ENCODE measurements around the gene HSPA12B. TPM values are rescaled to one million over a fixed set of nuclear protein-coding genes. Genes with fewer than 3 reads are reported as not detected.

HSPA12B gene
- total RNA-seq, 3 donors from 2014 or later = 0.08 TPM; not detected in 2

DNA sequence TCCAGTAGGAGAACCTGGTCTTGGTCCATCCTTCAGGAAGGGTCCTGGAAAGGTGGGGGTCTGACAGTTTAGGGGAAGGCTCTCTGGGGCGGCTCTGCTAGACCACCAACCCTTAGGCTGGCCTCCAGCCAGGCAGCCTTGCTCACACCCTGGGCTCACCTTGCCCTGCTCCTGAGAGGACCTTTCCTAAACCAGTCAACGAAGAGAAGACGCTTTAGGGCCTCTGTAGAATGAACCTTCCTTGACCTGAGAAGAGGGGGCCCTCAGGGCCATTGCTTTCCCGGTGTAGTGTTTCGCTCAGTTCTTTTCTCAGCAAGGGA is 64.7 kb downstream of the HSPA12B start:
- DNase-seq = no peak
- Mint-ChIP-seq H3K4me3 (peak overlapping the region; percentile 90), H3K4me1 (ENCODE audit: low read depth) (peaks cover 62% of the 10 kb centered on the region), H3K27me3 (ENCODE audit: low read depth) (no peaks in the 10 kb centered on the region), H3K9me3 (no peaks in the 10 kb centered on the region), H3K36me3 (ENCODE audit: insufficient read depth) (peaks cover 8% of the 10 kb centered on the region)
- no peak for ATAC-seq

DNA sequence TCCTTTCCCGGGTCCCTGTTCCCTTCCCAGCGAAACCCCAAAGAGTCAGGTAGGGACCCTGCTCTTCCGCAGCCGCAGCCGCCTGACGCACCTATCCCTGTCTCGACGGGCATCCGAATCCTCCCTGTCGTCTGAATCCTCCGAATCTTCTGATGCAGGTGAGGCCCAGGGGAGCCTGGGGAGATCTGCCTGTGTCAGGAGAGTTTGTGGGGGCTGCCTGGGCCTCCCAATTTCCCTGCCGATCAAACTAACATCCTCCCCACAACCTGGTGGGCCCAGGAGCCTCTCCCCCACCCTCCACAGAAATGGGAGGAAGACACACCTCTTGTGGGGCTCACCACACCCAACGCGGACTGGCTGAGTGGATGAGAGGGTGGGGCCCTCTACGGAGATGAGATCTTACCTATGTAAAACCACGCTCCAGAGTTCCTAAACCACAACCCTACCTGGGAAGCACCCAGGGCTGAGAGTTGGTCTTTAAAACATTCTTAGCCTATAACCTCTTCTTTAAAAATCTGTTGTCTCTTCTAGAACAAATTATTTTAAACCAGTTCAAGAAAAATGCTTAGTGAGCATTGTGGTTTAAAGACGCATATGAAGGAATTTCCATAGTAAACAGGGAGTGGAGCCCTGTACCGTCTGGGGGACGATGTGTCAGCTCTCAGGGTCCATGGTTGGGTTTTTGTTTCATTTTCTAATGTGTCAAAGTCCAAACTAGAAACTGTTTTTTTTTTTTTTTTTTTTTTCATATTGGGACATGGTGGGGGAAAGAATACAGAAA is 65.3 kb downstream of the HSPA12B start:
- ATAC-seq (peak; percentile 22 to 27), DNase-seq (no peak)
- H3K27me3 Mint-ChIP-seq (ENCODE audit: low read depth) = no peaks in the 10 kb centered on the region
- peaks cover 13% of the 10 kb centered on the region for H3K36me3 Mint-ChIP-seq (ENCODE audit: insufficient read depth)
- H3K4me1 Mint-ChIP-seq (ENCODE audit: low read depth) = peaks cover 67% of the 10 kb centered on the region
- H3K9me3 Mint-ChIP-seq = no peaks in the 10 kb centered on the region
- H3K4me3 Mint-ChIP-seq = peak overlapping the region; percentile 90

DNA sequence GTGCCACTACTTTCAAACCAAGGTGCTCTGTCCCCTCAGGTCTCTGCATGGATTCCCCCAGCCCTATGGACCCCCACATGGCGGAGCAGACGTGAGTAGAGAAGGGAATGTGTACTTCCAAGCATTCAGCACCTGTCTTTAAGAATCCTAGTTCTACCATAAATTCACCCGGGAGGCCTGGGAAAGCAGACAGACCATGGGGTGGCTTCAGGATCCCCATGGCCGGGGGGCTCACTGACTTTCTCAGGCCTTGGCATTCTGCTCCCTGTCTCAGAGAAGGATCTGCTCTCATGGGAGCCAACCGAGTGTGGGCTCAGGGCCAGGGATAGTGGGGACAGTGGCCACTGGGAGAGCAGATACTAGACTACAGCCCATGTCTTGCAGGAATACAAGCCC is 65.9 kb downstream of the HSPA12B start:
- Mint-ChIP-seq H3K9me3 (no peaks in the 10 kb centered on the region), H3K27me3 (ENCODE audit: low read depth) (no peaks in the 10 kb centered on the region), H3K36me3 (ENCODE audit: insufficient read depth) (peaks cover 19% of the 10 kb centered on the region), H3K4me1 (ENCODE audit: low read depth) (peaks cover 69% of the 10 kb centered on the region), H3K4me3 (peak overlapping the region; percentile 90)
- DNase-seq (no peak), ATAC-seq (no peak)

DNA sequence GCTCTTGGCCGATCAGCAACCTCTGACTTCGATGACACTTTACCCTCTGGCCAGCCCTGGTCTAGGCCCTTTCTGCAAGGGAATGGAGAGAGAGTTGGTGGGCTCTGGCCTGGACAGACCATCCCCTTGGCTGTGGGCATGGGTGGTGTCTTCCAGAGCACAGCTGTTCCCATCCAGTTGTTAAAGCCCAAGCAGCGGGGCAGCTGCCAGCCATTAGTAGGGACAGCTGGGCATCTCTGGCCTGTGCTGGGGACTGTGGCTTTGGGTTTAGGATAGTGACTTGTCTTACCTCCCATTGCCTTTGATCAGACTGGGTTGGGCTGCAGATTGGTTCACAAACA is 66.4 kb downstream of the HSPA12B start:
- Mint-ChIP-seq H3K27me3 (ENCODE audit: low read depth) (no peaks in the 10 kb centered on the region), H3K9me3 (no peaks in the 10 kb centered on the region), H3K4me3 (peak overlapping the region; percentile 90), H3K36me3 (ENCODE audit: insufficient read depth) (peaks cover 24% of the 10 kb centered on the region), H3K4me1 (ENCODE audit: low read depth) (peaks cover 74% of the 10 kb centered on the region)
- ATAC-seq = no peak
- DNase-seq = no peak

DNA sequence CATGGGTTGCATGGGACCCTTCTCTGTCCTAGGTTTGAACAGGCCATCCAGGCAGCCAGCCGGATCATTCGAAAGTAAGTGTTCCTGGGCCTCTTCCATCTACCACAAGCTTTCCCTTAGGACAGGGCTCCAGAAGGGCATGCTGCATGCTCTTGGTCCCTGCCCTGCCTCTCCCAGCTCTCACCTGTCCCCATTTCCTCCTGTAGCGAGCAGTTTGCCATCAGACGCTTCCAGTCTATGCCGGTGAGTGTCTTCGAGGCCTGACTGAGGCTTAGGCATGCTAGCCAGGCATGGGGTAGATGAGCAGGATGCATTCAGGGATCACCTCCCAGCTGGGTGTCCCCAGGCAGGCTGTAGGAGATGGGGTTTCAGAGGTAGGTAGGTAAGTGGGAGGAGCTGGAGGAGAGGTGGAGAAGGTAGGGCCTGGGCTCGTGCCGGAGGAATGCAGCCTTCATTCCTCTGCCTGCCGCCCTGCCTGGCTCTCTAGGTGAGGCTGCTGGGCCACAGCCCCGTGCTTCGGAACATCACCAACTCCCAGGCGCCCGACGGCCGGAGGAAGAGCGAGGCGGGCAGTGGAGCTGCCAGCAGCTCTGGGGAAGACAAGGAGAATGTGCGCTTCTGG is 67.9 kb downstream of the HSPA12B start:
- Mint-ChIP-seq H3K4me1 (ENCODE audit: low read depth) (peaks cover 79% of the 10 kb centered on the region), H3K4me3 (no peak overlapping the region), H3K36me3 (ENCODE audit: insufficient read depth) (peaks cover 35% of the 10 kb centered on the region), H3K27me3 (ENCODE audit: low read depth) (no peaks in the 10 kb centered on the region), H3K9me3 (no peaks in the 10 kb centered on the region)
- no peak for DNase-seq
- no peak for ATAC-seq

DNA sequence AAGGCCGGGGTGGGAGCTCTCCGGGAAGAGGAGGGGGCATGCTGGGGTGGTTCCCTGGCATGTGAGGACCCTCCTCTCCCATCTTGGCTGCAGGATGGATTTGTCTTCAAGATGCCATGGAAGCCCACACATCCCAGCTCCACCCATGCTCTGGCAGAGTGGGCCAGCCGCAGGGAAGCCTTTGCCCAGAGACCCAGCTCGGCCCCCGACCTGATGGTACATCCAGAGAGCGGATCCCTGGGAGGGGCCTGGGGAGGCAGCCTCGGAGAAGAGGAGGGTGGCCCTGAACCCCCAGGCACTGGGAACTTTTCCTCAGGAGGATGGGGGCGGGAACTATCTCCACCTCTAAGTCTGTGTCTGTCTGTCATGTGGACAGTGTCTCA is 68.4 kb downstream of the HSPA12B start:
- Mint-ChIP-seq H3K9me3 (no peaks in the 10 kb centered on the region), H3K4me1 (ENCODE audit: low read depth) (peaks cover 78% of the 10 kb centered on the region), H3K4me3 (no peak overlapping the region), H3K36me3 (ENCODE audit: insufficient read depth) (peaks cover 40% of the 10 kb centered on the region), H3K27me3 (ENCODE audit: low read depth) (no peaks in the 10 kb centered on the region)
- ATAC-seq (no peak), DNase-seq (no peak)

DNA sequence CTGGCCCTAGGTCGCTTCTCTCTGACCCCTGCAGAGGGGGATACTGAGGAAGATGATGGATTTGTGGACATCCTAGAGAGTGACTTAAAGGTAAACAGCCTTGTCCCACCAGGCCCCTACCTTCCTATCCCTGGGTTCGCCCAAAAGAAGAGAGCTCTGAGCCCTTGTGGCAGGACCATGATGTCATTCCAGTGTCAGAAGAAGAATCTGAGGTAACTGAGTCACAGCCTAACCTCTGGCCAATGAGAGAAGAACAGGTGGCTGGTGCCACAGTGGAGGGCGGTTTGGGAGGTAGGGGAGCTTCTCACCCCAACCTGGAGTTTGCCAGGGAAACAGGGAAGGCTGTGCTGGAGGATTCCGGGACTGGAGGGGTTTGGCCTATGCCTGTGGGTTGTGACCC is 68.8 kb downstream of the HSPA12B start:
- DNase-seq (no peak), ATAC-seq (no peak)
- Mint-ChIP-seq H3K4me1 (ENCODE audit: low read depth) (peaks cover 81% of the 10 kb centered on the region), H3K27me3 (ENCODE audit: low read depth) (no peaks in the 10 kb centered on the region), H3K4me3 (no peak overlapping the region), H3K36me3 (ENCODE audit: insufficient read depth) (peaks cover 42% of the 10 kb centered on the region), H3K9me3 (no peaks in the 10 kb centered on the region)

DNA sequence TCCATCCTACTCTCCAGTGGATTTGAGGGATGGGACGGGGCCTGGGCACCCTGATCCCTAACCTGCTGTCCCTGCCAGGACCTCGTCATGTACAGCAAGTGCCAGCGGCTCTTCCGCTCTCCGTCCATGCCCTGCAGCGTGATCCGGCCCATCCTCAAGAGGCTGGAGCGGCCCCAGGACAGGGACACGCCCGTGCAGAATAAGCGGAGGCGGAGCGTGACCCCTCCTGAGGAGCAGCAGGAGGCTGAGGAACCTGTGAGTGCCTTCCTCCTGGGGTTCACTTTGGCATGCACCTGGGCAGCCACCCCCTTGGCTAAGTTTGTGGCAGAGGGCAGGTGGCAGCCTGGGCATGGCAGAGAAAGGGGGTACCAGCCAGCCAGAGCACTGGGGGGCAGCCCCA is 69.4 kb downstream of the HSPA12B start:
- Mint-ChIP-seq H3K27me3 (ENCODE audit: low read depth) (no peaks in the 10 kb centered on the region), H3K36me3 (ENCODE audit: insufficient read depth) (peaks cover 43% of the 10 kb centered on the region), H3K4me1 (ENCODE audit: low read depth) (peaks cover 82% of the 10 kb centered on the region), H3K9me3 (no peaks in the 10 kb centered on the region), H3K4me3 (no peak overlapping the region)
- ATAC-seq (no peak), DNase-seq (no peak)

Other genes with a start within 250 kb of the HSPA12B start
- gene GFRA4, start 69.3 kb upstream of the HSPA12B start, total RNA-seq = not detected
- not detected for gene ADAM33, start 50.7 kb upstream of the HSPA12B start, total RNA-seq
- under 1 TPM; 0.05 TPM for gene SIGLEC1, start 20.1 kb upstream of the HSPA12B start, total RNA-seq
- 100 to 1,000 TPM in 1 of 3 donors, 10 to 100 TPM in 2; 63.3 to 102 (median 84.2) TPM for gene ADISSP, start 35.1 kb downstream of the HSPA12B start, total RNA-seq
- gene SPEF1, start 48.8 kb downstream of the HSPA12B start, total RNA-seq = under 1 TPM in 1 of 3 donors, not detected in 2; 0.18 TPM
- 10 to 100 TPM; 77.9 to 91.4 (median 89.2) TPM for gene CENPB, start 54.1 kb downstream of the HSPA12B start, total RNA-seq
- 10 to 100 TPM; 32.8 to 40.8 (median 34.7) TPM for gene CDC25B, start 63.6 kb downstream of the HSPA12B start, total RNA-seq
- gene AP5S1, start 87.9 kb downstream of the HSPA12B start, total RNA-seq = 10 to 100 TPM; 14.2 to 17.3 (median 14.7) TPM
- 10 to 100 TPM; 25.5 to 26.2 (median 25.6) TPM for gene MAVS, start 114.1 kb downstream of the HSPA12B start, total RNA-seq
- 10 to 100 TPM; 32.9 to 37.3 (median 34.1) TPM for gene PANK2, start 156.7 kb downstream of the HSPA12B start, total RNA-seq

Measured in activated T-cell treated with anti-CD3 and anti-CD28 coated beads, Interleukin-2, amount 50 U/mL, for 4 hours (primary cell).